HFF-Myc (cell line): ENCODE results near the gene LMX1B.

ENCODE experiments used
- DNase-seq: peaks from one replicate; pipeline ENCODE4 v3.0.0-alpha.2; 2011; ENCODE audit warnings: low read depth; ENCODE audit errors: extremely low read depth
- H3K4me3 ChIP-seq: replicated peaks from 2 replicates; pipeline ENCODE4 v1.5.1; 2011; ENCODE audit warnings: low read depth, mild to moderate bottlenecking, control low read depth, low read length
- TF ChIP-seq, protein P1 (sequence below): IDR thresholded peaks from 2 replicates; pipeline ENCODE4 v1.5.1; 2012; ENCODE audit warnings: mild to moderate bottlenecking, low read depth, low read length, control low read depth; ENCODE audit errors: missing control alignments

The LMX1B gene

GRCh38 chr9:126733005-126733404, 119.3 kb downstream of the LMX1B start:
- H3K4me3 ChIP-seq, result no peak overlapping the region
- TF ChIP-seq, protein P1, sequence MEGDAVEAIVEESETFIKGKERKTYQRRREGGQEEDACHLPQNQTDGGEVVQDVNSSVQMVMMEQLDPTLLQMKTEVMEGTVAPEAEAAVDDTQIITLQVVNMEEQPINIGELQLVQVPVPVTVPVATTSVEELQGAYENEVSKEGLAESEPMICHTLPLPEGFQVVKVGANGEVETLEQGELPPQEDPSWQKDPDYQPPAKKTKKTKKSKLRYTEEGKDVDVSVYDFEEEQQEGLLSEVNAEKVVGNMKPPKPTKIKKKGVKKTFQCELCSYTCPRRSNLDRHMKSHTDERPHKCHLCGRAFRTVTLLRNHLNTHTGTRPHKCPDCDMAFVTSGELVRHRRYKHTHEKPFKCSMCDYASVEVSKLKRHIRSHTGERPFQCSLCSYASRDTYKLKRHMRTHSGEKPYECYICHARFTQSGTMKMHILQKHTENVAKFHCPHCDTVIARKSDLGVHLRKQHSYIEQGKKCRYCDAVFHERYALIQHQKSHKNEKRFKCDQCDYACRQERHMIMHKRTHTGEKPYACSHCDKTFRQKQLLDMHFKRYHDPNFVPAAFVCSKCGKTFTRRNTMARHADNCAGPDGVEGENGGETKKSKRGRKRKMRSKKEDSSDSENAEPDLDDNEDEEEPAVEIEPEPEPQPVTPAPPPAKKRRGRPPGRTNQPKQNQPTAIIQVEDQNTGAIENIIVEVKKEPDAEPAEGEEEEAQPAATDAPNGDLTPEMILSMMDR, result no peak
- no peak for DNase-seq

- no peak for DNase-seq
- TF ChIP-seq, protein P1, result no peak
- no peak overlapping the region for H3K4me3 ChIP-seq
Observed at GRCh38 chr9:126734877-126735276, 121.1 kb downstream of the LMX1B start.

GRCh38 chr9:126735482-126735881, 121.8 kb downstream of the LMX1B start:
- no peak overlapping the region for H3K4me3 ChIP-seq
- no peak for DNase-seq
- TF ChIP-seq, protein P1, result no peak

DNA sequence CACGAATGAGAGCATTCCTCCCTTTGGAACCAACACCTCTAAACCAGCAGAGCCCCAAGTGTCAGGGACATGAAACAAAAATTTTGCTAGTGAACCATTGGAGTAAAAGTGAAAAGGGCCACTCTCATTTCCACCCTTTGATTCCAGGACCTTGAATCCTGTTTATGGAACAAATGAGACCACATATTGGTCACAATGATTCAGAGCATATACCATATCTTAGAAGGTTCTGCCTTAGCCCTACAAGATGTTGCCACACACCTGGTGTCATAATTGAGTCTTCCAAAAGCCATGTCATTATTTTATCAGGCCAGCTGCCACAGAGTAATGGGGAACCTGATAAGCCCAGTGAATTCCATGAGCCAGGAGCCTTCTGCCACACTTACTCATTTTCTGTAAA, 124.8 kb downstream of the LMX1B start:
- no peak for DNase-seq
- TF ChIP-seq, protein P1, result no peak
- no peak overlapping the region for H3K4me3 ChIP-seq

DNA sequence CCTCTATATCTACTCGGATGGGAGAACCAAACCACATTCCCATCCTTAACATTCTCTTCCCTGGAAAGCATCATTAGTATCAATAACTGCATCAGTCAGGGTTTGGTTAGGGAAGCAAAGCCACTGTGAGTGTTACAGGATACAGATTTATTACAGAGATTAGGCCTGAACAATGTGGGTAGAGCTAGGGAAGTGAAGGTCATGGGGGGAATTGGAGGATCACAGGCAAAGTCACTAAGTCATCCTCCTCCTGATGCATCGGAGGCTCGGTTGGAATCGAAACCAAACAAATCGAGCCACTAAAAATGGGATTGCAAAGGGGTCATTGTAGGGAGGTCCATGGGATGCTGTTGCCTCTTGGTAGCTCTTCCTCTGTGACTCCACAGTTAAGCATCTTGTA, 129.3 kb downstream of the LMX1B start:
- DNase-seq, result no peak
- no peak overlapping the region for H3K4me3 ChIP-seq
- TF ChIP-seq, protein P1, result no peak

GRCh38 chr9:126745574-126746411, 132.1 kb downstream of the LMX1B start:
- H3K4me3 ChIP-seq, result no peak overlapping the region
- TF ChIP-seq, protein P1, result no peak
- DNase-seq, result no peak
